Uterus (tissue), 2 donors: ENCODE results near the gene GRK5.

Experiments used
- CTCF ChIP-seq, 4 experiments: fragments of 200-600 bp in 2 of 4; fragments of 450-650 bp in 2 of 4; sonication (generic) in 2 of 4; IDR thresholded peaks; one replicate each; pipeline ENCODE4 v1.5.1; 2016 to 2019; ENCODE audit warnings: antibody characterized with exemption in 4 of 4, mild to moderate bottlenecking in 2 of 4, moderate library complexity in 1 of 4
- POLR2A ChIP-seq, 2 donors: fragments of 450-650 bp; IDR thresholded peaks; one replicate each; pipeline ENCODE4 v1.6.1; 2016; ENCODE audit warnings: antibody characterized with exemption in 2 of 2, mild to moderate bottlenecking in 1 of 2, moderate library complexity in 1 of 2

DNA sequence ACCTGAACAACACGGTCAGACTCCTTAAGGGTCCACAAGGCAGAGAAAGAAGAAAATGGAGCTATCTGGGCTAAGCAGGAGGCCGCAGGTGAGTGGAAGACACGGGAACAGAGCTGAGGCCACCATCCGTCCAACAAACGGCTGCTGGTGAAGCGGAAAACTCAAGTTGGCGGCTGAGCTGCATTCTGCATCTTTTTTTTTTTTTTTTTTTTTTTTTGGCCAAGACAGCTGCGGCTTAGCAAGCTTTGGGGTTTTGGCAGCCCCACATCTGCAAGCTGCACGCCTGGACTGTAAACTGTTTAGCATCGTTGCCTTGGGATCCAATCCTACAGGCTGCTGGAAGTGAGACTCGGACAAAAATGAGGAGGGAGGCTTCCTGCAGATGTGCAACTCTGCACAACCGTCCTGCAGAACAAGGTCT lies 297.8 kb downstream of the GRK5 start:
- TF ChIP-seq CTCF (IDR thresholded peaks at IDR 0.05) (no peak), POLR2A (IDR thresholded peaks at IDR 0.05) (no peak)
